ENCODE results near the gene PLCB4. TPM values are rescaled to one million over a fixed set of nuclear protein-coding genes. Genes with fewer than 3 reads are reported as not detected.

Gene PLCB4
- total and polyA plus RNA-seq, 7 donors: 9.7 to 21.0 (median 12.4) TPM

DNA sequence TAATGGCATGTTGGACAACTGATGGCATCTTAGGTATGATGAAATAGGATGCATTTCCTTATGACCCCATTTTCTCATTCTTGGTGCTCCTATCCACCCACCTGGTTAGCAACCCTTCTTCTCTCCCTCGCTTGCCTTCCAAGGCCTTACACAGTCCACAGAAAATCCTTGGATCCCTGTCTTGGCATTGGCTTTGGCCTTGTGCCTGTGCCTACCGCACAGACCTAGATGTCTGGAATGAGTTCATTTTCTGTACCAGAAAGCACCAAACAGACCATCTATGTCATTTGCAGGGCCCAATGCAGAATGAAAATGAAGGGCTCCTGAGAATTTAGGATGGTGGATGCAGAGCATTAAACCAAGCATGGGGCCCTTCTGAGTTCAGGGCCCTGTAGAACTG is 346.5 kb downstream of the PLCB4 start:
- 94 to 97% methylated on average over 2 of the region's 2 CpGs for WGBS, 2 donors
- no peak for DNase-seq
- Histone ChIP-seq H3K4me3 (no peak overlapping the region), H3K27me3 (no peaks in the 10 kb centered on the region), H3K27ac (no peak overlapping the region), H3K4me1 (no peaks in the 10 kb centered on the region), H3K9me3 (no peaks in the 10 kb centered on the region), H3K36me3 (peaks cover 0 to 10% (median 0%) of the 10 kb centered on the region in 4 donors)
- intact Hi-C loops (cut with DNase I): no loop called here
- TF ChIP-seq EP300 (IDR thresholded peaks at IDR 0.05): no peak
- TF ChIP-seq POLR2A (IDR thresholded peaks at IDR 0.05): no peak
- TF ChIP-seq POLR2AphosphoS5 (IDR thresholded peaks at IDR 0.05): no peak

DNA sequence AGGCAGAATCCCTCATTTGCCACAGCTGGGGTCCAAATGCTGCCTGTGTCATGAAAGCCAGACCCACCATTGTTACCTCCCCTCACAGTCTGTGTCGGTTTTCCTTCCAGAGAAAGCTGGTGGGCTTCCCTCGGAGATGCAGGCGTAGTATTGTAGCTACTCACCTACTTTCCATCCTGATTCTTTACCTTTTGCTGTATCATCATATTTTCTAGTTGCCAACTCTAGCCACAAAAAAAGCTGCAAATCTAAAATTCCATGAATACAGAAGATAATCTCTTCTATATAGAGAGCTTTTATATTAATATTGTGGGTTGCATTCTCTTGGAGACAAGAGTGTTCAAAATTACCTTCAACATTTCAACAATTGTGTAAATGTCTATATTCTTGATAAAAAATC is 347.5 kb downstream of the PLCB4 start:
- H3K4me3 ChIP-seq: no peak overlapping the region
- H3K27me3 ChIP-seq: no peaks in the 10 kb centered on the region
- DNase-seq: no peak
- H3K4me1 ChIP-seq: no peaks in the 10 kb centered on the region
- no peaks in the 10 kb centered on the region for H3K9me3 ChIP-seq
- WGBS, 2 donors: 90 to 92% methylated on average over 3 of the region's 3 CpGs
- intact Hi-C loops (cut with DNase I): no loop called here
- peaks cover 0 to 11% (median 0%) of the 10 kb centered on the region in 4 donors for H3K36me3 ChIP-seq
- no peak overlapping the region for H3K27ac ChIP-seq
- TF ChIP-seq EP300 (IDR thresholded peaks at IDR 0.05) (no peak), POLR2A (IDR thresholded peaks at IDR 0.05) (no peak), POLR2AphosphoS5 (IDR thresholded peaks at IDR 0.05) (no peak)
- TF ChIP-seq, protein P1, sequence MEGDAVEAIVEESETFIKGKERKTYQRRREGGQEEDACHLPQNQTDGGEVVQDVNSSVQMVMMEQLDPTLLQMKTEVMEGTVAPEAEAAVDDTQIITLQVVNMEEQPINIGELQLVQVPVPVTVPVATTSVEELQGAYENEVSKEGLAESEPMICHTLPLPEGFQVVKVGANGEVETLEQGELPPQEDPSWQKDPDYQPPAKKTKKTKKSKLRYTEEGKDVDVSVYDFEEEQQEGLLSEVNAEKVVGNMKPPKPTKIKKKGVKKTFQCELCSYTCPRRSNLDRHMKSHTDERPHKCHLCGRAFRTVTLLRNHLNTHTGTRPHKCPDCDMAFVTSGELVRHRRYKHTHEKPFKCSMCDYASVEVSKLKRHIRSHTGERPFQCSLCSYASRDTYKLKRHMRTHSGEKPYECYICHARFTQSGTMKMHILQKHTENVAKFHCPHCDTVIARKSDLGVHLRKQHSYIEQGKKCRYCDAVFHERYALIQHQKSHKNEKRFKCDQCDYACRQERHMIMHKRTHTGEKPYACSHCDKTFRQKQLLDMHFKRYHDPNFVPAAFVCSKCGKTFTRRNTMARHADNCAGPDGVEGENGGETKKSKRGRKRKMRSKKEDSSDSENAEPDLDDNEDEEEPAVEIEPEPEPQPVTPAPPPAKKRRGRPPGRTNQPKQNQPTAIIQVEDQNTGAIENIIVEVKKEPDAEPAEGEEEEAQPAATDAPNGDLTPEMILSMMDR (IDR thresholded peaks at IDR 0.05): no peak

DNA sequence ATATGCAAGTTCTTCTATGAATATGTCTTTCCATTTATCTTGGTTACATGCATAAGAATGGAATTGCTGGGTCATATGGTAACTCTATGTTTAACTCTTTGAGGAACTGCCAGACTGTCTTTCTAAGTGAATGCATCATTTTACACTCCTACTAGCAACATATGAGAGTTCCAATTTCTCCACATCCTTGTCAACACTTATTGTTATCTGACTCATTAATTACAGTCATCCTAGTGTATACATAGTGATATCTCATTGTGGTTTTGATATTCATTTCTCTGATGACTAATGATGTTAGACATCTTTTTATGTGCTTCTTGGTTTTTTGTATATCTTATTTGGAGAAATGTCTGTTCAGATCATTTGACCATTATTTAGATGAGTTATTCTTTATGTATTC is 348.8 kb downstream of the PLCB4 start:
- intact Hi-C loops (cut with DNase I): no loop called here
- Histone ChIP-seq H3K9me3 (no peaks in the 10 kb centered on the region), H3K27me3 (no peaks in the 10 kb centered on the region), H3K27ac (no peak overlapping the region), H3K4me3 (no peak overlapping the region), H3K4me1 (no peaks in the 10 kb centered on the region), H3K36me3 (peaks cover 0 to 19% (median 0%) of the 10 kb centered on the region in 4 donors)
- no peak for DNase-seq
- TF ChIP-seq EP300 (IDR thresholded peaks at IDR 0.05) (no peak), POLR2A (IDR thresholded peaks at IDR 0.05) (no peak), POLR2AphosphoS5 (IDR thresholded peaks at IDR 0.05) (no peak)
- TF ChIP-seq, protein P1 (IDR thresholded peaks at IDR 0.05): no peak

DNA sequence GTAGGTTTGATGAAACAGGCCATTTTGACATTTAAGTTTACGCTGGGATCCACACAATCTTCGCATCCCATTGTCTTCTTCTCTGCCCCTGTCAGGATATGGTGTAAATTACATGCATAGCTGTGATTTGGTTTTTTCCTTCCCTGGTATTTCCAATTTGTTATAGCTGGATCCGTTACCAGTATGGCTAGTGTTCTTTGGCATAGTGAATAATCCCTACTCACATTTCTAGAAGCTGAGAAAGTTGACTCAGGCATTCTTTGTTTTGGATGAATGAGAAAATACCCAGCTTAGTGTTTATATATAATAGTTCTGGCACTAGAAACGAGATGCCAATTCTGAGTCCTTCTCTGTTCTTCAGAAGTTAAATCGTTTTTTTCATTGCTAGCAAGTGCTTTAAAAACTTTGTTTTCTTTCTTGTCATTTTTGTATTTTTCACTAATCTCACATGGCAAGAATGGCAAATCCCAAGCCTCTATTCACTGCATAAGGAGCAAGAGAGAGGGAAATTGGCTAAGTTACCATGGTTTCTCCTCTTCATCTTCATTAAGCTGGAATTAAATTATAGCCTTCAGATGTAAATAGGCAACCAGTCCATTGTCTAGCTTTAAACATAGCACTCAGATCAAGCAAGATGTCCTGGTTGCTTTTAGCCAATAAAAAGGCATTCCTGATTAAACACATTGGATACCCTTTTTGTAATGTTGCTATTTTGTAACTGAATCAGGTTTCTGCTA is 353.6 kb downstream of the PLCB4 start:
- Histone ChIP-seq H3K4me1 (no peaks in the 10 kb centered on the region), H3K36me3 (peaks cover 0 to 41% (median 0%) of the 10 kb centered on the region in 4 donors), H3K27me3 (no peaks in the 10 kb centered on the region), H3K9me3 (no peaks in the 10 kb centered on the region), H3K27ac (no peak overlapping the region), H3K4me3 (no peak overlapping the region)
- 86 to 89% methylated on average over 5 of the region's 5 CpGs for WGBS, 2 donors
- DNase-seq: no peak
- TF ChIP-seq EP300 (IDR thresholded peaks at IDR 0.05) (no peak), POLR2A (IDR thresholded peaks at IDR 0.05) (no peak), POLR2AphosphoS5 (IDR thresholded peaks at IDR 0.05) (no peak)
- TF ChIP-seq, protein P1 (IDR thresholded peaks at IDR 0.05): no peak
- intact Hi-C loops (cut with DNase I): no loop called here

DNA sequence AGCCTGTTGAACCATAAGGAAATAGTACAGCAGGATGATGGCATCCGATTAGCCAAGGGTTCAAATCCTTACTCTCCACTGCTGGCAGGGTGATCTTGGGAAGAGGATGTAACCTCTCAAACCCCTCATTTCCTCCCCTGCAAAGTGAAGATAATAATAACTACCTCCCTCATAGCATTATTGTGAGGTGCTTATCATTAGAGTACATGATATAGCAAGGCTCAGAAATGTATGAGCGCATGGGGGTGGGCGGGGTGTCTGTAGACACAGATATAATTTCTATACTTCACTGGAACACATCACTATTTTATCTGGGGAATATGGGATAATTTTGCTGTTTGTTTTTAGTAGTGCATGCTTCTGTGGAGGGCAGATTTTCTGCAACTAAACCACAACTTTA is 355.7 kb downstream of the PLCB4 start:
- peaks cover 0 to 46% (median 0%) of the 10 kb centered on the region in 4 donors for H3K36me3 ChIP-seq

More for the DNA sequence above, 355.7 kb downstream of the PLCB4 start:
- Histone ChIP-seq H3K27me3 (no peaks in the 10 kb centered on the region), H3K4me1 (no peaks in the 10 kb centered on the region), H3K4me3 (no peak overlapping the region), H3K27ac (no peak overlapping the region), H3K9me3 (no peaks in the 10 kb centered on the region)
- no peak for DNase-seq
- intact Hi-C loops (cut with DNase I): no loop called here
- 91 to 97% methylated on average over 3 of the region's 3 CpGs for WGBS, 2 donors
- TF ChIP-seq, protein P1 (IDR thresholded peaks at IDR 0.05): no peak
